ENCODE measurements around the gene ZNF516.

ZNF516 gene

DNA sequence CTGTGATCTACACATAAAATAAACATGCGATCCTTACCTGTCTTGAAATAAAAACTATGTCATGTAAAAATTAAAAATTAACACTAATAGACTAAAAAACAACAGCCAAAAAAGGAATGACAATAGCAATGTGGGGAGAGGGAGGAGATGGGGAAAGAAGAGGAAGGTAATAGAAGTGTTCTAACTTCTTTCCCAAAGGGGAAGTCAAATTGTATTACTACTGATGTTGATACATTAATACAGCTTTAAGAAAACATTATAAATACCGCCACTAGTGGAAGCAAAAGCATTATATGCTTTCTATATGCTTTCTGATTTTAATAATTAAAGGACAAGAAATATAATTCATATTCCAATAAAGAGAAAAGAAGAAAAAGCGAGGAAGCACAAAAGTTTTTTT lies 22.2 kb downstream of the ZNF516 start:
- H3K4me3 ChIP-seq (ENCODE audit: low read depth, low read length), result no peak overlapping the region
- in situ Hi-C loops (cut with HindIII; ENCODE audit: low sequenced_read_pairs), result no loop called here
- TF ChIP-seq, protein P1, sequence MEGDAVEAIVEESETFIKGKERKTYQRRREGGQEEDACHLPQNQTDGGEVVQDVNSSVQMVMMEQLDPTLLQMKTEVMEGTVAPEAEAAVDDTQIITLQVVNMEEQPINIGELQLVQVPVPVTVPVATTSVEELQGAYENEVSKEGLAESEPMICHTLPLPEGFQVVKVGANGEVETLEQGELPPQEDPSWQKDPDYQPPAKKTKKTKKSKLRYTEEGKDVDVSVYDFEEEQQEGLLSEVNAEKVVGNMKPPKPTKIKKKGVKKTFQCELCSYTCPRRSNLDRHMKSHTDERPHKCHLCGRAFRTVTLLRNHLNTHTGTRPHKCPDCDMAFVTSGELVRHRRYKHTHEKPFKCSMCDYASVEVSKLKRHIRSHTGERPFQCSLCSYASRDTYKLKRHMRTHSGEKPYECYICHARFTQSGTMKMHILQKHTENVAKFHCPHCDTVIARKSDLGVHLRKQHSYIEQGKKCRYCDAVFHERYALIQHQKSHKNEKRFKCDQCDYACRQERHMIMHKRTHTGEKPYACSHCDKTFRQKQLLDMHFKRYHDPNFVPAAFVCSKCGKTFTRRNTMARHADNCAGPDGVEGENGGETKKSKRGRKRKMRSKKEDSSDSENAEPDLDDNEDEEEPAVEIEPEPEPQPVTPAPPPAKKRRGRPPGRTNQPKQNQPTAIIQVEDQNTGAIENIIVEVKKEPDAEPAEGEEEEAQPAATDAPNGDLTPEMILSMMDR (IDR thresholded peaks at IDR 0.05; ENCODE audit: low read depth, low read length), result no peak
- no peak for DNase-seq (ENCODE audit: low read depth, low spot score)

DNA sequence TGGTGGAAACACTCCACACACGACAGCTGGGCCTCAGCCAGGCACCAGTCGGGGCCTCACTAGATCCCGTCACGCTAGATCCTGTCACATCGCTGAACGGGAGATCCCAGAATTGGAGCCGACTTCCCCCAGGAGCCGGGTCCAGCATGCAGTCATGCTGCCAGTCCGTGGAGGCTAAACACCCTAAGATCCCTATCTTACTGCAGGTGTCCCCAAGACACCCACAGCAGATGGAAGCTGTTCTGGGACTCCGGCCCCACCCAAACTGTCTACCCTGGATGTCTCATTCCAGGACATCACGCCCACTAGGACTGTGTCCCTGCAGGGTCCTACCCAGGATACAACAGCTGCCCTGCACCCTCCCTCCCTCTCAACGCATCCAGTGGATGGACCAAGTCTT lies 23.4 kb downstream of the ZNF516 start:
- in situ Hi-C loops (cut with HindIII; ENCODE audit: low sequenced_read_pairs), result no loop called here
- TF ChIP-seq, protein P1 (IDR thresholded peaks at IDR 0.05; ENCODE audit: low read depth, low read length), result no peak
- no peak for DNase-seq (ENCODE audit: low read depth, low spot score)
- H3K4me3 ChIP-seq (ENCODE audit: low read depth, low read length), result no peak overlapping the region

DNA sequence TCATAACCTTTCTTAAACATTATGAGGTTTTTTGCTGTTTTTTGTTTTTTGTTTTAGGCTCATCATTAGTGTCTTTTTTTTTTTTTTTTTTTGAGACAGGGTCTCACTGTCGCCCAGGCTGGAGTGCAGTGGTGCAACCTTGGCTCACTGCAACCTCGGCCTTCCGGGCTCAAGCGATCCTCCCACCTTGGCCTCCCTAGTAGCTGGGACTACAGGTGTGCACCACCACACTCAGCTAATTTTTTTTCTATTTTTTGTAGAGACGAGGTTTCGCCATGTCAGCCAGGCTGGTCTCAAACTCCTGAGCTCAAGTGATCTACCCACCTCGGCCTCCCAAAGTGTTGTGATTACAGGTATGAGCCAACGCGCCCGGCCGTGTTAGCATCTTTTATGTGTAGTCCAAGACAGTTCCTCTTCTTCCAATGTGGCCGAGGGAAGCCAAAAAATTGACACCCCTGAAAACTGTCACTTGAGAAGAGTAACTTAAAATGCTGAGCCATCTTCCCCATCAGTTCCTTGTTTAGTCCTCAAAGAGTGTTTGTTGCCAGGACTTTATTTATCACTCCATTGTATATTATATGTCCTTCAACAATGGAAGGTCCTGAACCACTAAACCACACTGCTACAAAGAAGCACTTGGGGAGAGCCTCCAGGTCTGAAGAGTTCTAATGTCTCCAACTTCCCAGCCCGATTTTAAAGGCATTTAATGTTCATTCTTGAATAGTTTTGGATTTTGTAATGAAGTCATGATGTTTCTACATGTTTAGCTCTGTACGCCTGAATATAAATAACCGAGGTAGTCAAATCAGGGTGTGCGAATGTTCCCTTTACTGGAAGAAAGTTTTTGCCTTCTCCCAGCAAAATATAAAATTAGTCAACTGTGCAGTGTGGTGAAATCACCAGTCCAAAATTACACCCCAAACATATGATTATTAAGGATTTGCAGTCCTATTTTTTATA lies 26.4 kb downstream of the ZNF516 start:
- no peak for DNase-seq (ENCODE audit: low read depth, low spot score)
- in situ Hi-C loops (cut with HindIII; ENCODE audit: low sequenced_read_pairs), result no loop called here
- no peak overlapping the region for H3K4me3 ChIP-seq (ENCODE audit: low read depth, low read length)
- TF ChIP-seq, protein P1 (IDR thresholded peaks at IDR 0.05; ENCODE audit: low read depth, low read length), result no peak

DNA sequence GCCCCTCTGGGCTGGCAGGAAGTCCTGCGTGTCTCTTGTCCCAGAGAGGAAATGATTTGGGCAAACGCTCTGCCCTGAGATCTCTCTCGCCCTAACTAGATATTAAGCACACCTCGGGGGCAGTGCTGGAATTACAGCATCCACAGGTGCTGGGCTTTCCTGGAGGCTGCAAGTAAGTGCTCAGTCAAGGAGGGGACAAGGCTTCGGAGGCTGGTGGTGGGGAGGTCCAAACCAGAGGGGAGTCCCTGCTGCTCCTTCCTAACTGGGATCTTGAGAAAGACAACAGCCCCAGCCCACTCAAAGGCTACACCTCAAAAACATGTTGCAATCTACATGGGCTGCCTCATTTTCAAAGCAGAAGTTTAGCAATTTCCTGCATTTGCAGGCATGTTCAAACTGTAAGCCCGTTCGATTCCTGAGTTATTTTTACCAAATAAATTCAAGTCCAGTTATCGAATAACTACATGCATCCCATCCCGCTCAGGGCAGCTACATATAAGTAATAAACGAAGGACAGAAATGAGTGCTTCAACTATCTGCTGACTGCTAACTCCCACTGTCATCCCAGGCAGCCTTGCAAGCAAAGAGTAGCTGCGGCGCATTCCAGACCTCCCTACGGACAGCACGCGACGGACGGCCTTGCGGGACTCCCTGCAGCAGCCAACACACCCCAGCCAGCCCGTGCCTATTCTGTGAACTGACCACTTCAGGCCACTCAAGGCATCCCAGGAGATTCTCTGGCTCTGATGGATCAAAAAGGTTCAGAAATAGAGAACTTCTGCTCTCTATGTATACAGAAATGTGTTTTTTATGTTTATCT lies 27.5 kb downstream of the ZNF516 start:
- no peak for DNase-seq (ENCODE audit: low read depth, low spot score)
- in situ Hi-C loops (cut with HindIII; ENCODE audit: low sequenced_read_pairs), result no loop called here
- TF ChIP-seq, protein P1 (IDR thresholded peaks at IDR 0.05; ENCODE audit: low read depth, low read length), result no peak
- H3K4me3 ChIP-seq (ENCODE audit: low read depth, low read length), result no peak overlapping the region

DNA sequence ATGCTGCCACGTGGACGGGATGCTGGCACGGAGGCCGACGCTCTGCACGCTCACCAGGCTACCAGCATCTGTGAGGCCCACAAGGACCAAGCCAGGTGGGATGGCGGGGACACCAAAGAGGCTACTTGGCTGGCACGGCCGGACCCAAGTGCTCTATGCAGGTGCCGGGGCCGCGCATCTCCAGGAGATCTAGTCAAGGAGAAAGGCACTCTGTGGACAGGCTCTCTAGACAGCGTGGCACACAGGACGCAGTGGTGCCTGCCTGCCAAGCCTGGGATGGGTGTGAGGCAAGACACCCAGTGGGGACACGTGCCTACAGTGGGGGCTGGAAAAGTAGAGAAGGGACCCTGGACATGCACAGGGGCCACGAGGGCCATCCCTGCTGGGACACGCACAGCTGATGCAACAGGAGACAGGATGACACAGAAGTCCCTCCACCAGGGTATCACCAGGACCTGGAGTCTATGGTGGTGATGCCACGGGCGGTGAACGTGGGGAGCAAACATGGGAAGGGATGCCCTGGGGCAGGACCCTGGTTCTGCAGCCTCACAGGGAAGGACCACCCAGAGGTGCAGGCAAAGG lies 28.5 kb downstream of the ZNF516 start:
- in situ Hi-C loops (cut with HindIII; ENCODE audit: low sequenced_read_pairs), result no loop called here
- H3K4me3 ChIP-seq (ENCODE audit: low read depth, low read length), result no peak overlapping the region
- TF ChIP-seq, protein P1 (IDR thresholded peaks at IDR 0.05; ENCODE audit: low read depth, low read length), result no peak

DNA sequence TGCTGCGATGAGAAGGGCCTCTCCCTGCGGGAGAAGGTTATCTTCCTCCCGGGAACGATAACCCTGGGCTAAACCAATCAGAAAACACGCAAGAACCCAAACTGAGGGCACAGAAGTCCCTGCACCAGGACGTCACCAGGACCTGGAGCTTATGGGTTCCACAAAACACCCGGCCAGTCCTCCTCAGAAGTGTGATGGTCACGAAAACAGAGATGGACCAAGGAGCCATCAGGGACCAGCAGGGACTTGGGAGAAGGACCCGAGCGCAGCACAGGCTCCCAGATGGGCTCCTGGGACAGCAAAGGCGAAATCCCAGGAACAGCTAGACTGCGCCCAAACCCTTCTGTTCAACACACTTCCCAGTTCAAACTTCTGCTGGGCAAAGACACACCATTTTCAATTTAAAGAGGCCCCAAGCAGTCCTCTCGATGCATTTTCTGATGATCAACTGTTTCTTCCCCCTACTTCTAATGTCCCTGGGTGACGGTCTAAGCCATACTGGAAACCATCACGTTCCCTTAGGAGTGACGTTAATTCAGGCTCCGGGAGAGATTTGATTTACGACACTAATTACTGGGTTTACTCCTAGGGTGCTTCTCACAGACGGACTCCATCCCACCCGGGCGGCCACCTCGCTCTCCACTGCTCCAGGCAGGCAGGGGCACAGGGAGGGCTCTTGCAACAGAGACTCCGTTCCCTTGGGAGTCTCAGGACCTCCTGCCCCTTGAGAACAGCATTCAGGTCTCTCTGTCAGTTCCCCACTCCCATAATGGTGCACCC lies 29.2 kb downstream of the ZNF516 start:
- DNase-seq (ENCODE audit: low read depth, low spot score), result no peak
- in situ Hi-C loops (cut with HindIII; ENCODE audit: low sequenced_read_pairs), result no loop called here
- TF ChIP-seq, protein P1 (IDR thresholded peaks at IDR 0.05; ENCODE audit: low read depth, low read length), result no peak
- H3K4me3 ChIP-seq (ENCODE audit: low read depth, low read length), result no peak overlapping the region

More for the DNA sequence above, 28.5 kb downstream of the ZNF516 start:
- no peak for DNase-seq (ENCODE audit: low read depth, low spot score)
